Activated CD4-positive, CD25-positive, alpha-beta regulatory T cell (primary cell): ENCODE measurements around the gene POM121L12.

Experiments
- DNase-seq, 4 experiments: peaks; one replicate each; lab custom pipeline; 2025; lab: John Stamatoyannopoulos, UW

POM121L12 gene

GRCh38 chr7:53035499-53036412 lies at the start of gene POM121L12:
TSS of gene POM121L12 (plus strand) at chr7:53035633. CDS start at chr7:53035672, 39 bp downstream.
- peak in 1 of 4 experiments; percentile 0 for DNase-seq

DNA sequence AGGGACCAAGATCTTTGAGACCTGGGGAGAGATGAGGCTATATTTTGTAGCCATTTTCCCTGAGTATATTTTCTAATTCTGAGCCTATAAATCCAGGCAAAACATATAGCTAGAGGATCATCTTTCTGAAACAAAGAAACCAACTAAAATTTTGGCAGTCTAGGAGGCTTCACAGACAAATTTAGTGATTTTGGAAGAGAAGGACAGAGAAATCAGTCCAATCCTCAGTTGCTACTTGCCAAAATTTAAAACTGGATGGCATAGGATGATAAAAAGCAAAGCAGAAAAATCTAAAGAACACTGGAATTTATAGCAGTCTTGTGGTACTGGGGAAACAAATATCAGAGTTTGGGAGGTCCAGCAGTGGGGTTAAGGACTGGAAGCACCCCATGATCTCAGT lies 43.4 kb upstream of the POM121L12 start:
- no peak for DNase-seq

GRCh38 chr7:52992479-52993162 lies 42.8 kb upstream of the POM121L12 start:
- DNase-seq: no peak

GRCh38 chr7:52995676-52996075 lies 39.8 kb upstream of the POM121L12 start:
- no peak for DNase-seq

DNA sequence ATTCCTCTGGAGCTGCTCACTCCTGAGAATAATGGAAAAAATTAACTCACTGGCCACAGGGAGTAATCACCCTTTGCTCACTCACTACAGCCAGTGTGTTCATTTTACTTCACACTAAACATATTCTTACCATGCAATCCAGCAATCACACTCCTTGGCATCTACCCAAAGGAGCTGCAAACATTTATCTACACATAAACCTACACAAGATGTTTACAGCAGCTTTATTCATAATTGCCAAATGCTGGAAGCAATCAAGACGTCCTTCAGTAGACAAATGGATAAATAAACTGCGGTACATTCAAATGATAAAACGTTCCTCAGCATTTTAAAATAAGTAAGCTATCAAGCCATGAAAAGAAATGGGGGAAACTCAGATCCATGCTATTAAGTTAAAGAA lies 34.2 kb upstream of the POM121L12 start:
- no peak for DNase-seq

GRCh38 chr7:53002389-53002788 lies 33.0 kb upstream of the POM121L12 start:
- DNase-seq: no peak

- no peak for DNase-seq
Measured at GRCh38 chr7:53003653-53004445, 31.6 kb upstream of the POM121L12 start.

GRCh38 chr7:53013925-53014324 lies 21.5 kb upstream of the POM121L12 start:
- DNase-seq: no peak

DNA sequence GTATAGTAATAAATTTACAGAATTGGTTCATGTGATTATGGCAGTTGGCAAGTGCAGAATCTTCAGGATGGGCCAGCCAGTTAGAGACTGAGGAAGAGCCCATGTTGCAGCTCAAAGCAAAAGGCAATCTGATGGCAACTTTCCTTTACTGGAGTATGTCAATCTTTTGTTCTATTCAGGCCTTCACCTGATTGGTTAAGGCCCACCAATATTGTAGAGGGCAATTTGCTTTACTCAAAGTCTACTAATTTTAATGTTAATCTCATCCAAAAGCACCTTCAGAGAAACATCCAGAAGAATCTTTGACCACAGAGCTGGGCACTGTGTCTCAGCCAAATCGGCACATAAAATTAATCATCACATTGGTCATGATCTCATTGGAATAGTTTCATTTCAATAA lies 20.0 kb upstream of the POM121L12 start:
- DNase-seq: no peak

DNA sequence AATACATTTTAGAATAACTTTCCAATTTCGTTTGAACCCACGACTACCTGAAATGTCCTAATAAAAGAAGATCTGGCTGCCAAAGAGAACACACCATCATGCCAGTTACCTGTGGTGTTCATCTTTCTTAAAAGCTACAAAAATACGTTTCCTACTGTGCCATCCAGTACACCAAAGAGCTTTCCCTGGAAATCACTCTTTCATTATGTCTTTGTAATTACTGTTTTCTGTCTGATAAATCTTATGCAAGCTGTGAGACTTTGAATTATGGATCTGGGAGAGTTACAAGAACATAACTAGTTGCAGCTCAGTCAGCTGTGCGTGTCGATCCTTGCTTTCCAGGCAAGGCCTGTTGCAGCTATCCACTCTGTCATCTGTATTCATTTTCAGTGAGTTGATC lies 12.5 kb upstream of the POM121L12 start:
- no peak for DNase-seq

- no peak for DNase-seq
Measured at GRCh38 chr7:53048638-53049037, 13.2 kb downstream of the POM121L12 start.

DNA sequence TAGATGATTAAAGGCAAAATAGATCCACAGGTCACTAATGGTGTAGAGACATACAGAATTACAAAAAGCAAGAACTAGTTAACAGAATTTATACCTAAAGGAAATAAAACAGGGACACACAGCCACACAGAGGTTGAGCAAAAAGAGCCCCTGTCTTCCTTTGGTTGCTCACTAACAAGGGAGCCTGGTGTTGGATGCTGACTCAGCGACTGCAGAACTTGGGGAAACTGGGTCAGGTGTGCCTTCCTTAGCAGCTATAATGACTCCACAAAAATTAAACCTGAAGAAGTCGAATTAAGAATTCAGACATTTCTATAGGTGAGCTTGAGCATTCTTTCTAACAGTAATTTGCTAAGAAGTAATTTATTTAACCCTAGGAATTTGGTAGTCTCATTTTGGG lies 15.0 kb downstream of the POM121L12 start:
- DNase-seq: no peak

DNA sequence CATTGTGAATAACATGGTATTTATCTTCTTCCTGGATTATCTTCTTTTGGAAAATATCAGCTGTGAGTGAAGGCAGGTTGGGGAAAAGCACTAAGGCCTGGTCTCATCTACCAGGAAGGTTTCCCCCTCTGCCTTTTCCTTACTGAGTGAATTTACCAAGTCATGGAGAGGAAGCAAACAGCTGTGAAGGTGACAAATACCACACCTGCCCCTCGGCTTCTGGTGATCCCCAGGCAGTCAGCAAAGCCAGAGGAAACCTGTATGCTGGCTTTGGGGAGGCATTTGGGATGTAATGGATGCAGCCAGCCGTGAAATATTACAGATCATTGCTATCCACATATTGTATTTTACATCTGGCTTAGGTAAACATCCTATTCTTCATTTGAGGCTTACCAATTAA lies 24.2 kb downstream of the POM121L12 start:
- DNase-seq: no peak

DNA sequence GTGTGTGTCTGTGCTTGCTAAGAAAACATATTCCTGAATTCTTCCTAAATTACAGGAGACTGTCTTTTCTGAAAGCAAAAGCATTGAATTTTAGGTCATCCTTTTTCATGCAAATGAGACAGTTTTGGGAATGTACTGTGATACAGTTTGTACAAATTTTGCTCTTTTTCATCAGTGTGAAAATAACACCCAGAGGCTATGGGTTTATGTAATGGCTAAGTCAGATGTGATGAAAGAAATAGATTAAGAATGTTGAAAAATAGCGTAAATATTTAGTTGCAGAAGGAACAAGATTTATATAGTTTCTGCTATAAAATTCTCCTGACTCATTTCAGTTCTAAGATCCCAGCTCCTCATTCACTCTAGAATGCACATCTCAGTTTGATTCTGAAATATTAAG lies 24.6 kb downstream of the POM121L12 start:
- DNase-seq: no peak

GRCh38 chr7:53062796-53063195 lies 27.4 kb downstream of the POM121L12 start:
- no peak for DNase-seq

GRCh38 chr7:53068673-53069072 lies 33.2 kb downstream of the POM121L12 start:
- no peak for DNase-seq

DNA sequence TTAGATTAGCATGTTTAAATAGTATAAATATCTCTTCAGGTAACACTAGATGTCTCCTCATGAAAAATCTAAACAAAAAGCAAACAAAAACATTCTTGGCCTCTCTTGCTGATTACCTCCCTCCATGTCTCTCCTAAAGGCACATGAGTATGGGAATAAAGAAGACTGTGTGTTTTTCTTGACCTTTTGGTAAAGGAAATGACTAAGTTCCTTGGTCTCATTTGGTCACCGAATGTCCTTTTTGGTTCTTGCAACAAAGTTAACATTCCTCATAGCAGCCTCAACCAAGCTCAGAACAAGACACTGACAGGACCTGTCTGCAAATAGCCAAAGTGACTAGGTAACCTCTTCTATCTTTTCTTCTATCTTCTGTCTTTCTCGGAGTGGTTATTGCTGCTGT lies 35.5 kb downstream of the POM121L12 start:
- no peak for DNase-seq
